Amniotic stem cell (primary cell): ENCODE measurements around the gene DZIP1.
A peak's percentile ranks its signal among the peaks of the same experiment; 100 is the strongest.
"Not testable (repeated sequence)": the region's sequence is repeated elsewhere in the genome, so short reads cannot be mapped to it uniquely, and the experiment has no call there.

Experiments
- DNase-seq: peaks from one replicate; lab custom pipeline; 2025; lab: John Stamatoyannopoulos, UW

The DZIP1 gene

DNA sequence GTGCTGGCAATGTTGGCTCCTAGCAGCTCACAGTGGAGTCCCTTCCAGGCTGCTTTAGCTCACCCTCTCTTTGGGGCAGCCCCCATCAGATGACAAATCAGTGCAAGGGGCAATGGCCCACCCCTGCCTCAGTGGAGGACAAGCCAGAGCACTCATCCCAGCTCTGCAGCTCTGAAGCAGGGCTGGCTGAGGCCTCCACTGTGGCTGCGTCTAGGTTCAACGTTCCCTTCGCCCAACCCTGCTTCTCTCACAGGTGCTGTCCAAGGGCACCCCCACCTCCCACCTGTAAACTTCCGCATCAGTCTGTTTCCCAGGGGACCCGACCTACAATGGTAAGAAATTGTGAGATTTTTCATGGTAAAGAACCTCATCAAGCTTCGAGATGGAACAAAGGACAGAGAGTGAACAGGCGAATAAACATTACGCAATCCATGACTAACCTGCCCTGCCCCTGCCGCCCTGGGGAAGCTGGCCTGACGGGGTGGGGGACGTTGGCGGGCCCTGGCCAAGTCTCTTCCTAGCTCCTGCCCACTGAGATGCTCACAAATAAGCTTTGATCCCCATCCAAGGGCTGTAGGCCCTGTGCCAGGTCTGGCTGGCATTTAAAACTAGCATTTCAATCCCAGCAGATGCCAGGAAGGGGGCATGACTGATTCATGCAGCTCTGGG is 40.5 kb downstream of the DZIP1 start:
- no peak for DNase-seq

DNA sequence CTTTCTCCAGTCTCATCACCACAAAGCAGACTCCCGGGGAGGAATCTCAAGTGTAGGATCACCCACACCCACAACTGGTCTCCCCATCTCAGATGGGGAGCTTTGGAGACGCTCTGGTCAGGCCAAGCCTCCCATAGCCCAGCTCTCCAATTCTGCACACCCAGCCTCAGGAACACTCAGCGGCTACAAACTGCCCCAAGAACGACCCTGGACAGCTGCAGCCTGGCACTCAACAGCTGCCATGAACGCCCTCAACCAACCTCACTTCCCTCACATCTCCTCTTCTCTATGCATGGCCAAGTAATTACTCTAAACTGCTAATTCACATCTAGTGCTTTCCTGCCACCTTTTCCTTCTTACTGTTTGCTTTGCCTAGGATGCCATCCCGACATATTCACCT is 42.6 kb downstream of the DZIP1 start:
- DNase-seq, result no peak

DNA sequence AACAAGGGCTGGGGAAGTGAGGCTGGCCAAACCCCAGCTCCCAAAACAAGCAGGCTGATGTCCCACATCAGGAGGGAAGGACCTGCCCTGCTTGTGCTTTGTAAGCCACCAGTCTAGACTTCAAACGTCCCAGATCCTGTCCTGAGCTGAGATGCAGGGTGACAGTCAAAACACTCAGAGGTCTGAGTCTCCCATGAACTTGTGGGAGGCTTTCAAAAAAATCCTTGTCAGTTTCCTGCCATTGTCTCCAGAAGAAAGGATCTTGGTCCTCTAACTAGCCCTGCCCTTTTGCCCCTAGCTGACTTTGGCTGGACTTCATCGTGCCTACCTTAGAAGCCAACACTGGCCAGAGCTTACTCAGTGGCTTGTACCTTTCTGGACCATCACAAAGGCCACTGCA is 43.3 kb downstream of the DZIP1 start:
- no peak for DNase-seq

DNA sequence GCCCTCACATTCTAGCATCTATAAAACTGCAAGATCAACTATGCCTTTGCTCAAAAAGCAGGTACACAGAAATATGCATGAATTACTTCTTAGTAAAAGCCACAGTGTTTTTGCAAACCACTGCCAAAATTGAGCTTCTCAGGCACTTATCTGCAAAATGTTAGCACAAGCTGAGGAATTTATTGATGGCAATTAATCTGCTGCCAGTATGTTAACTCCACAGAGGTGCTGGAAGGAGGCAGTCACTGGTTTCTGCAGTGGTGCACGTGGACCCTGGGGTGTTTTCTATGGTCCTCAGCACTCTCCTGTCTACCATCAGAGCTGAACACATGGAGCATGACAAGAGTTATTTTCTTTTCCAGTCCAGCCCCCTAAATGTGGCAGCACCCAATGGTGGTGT is 47.8 kb downstream of the DZIP1 start:
- DNase-seq, result no peak

DNA sequence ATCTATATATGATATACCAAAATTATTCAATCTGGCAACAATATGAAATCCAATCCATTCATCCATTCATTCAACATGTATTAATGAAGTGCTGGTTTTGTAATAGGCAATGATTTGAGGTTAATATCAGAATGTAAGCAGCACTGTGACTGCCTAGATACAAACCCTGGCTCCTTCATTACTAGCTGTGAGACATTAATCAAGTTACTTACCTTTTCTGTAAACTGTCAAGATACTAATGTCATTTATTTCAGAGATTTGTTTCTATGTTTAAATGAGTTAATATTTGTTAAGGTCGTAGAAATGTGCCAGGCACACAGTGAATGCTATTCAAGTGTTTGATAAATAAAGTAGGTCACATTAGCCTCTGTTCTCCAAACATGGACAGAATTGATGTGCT is 51.0 kb downstream of the DZIP1 start:
- DNase-seq, result no peak

DNA sequence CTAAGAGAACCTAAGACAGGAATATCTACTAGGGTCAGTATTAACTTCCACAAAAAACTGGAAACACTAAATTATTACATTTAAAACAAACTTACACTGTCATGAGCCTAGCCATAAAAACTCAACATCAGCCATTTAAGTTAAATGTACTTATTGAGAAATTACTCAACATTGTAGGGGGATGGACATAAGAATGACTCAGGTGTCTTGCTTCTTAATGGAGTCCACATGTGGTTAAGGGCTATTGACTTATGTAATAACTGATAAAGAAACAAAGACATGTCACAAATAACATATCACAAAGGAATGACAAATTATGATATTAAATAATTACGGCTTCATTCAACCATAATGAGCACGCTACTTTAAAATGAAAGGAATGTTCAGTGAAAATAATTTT is 55.8 kb downstream of the DZIP1 start:
- DNase-seq, result no peak

DNA sequence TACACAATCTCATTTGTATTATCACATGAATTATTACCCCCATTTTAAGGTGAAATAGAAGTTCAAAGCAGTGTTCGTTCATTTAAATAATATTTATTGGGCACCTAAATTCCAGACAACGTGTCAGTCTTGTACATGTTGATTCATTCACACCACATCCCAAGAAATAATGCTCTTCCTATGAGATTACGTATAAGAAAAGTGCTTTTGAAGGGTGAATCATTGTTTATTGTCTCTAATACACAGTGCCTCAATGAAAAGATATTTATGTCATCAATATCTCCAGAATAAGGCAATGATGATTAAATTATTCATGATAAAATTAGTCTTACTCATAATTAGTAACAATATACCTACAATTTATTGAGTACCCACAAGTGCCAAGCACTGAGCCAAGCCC is 56.4 kb downstream of the DZIP1 start:
- no peak for DNase-seq

DNA sequence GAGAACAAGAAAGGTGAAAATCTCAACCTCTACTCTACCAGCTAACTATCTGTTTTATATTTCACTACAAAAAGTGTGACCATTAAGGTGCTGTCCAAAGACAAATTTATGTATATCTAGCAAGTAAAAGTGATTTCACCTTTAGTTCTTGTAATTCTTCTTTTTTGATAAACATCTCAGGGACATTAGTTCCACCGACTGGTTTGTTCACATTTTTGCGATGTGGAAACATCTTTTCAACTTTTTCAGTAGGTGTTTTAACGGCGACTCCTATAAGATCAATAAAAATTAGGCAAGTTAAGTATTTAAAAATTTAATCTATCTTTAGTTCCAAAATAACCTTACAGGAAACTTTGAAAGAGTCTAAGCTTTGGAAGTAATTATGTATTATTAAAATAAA is 58.6 kb downstream of the DZIP1 start:
- no peak for DNase-seq

DNA sequence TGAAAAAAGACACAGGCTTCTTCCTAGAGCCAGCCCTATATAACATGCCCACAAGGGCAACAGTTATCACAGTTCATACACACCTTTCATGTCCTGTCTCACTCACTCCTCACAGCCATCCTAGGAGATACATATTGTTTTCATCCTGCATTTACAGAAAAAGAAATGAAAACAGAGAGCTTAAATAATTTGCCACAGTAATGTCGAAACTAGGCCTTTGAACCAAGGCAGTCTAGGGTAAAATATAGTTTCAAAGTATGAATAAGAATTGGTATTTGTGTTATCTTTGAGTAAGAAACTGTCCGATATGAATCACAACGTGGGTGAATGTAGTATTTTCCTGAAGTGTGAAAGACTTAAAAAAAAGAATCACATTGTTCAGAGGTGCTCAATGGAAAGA is 65.2 kb downstream of the DZIP1 start:
- no peak for DNase-seq

DNA sequence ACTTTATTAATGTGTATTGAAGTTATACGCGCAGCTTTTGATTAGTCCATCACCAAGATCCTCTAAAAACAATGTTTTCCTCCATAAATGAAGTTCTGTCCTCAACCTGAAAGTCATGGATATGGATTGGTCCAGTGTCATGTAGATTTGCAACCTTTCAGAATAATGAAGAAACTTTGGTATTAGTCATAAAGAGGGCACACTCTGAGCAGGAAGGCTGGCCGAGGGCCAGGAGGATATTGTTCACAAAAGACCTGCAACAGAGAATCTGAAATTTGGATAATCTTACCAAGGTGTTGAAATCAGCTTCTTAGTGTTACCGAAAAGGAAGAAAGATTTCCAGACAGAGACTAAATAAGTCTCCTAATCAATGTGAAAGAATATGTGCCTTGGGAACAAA is 71.3 kb downstream of the DZIP1 start:
- DNase-seq, result no peak

DNA sequence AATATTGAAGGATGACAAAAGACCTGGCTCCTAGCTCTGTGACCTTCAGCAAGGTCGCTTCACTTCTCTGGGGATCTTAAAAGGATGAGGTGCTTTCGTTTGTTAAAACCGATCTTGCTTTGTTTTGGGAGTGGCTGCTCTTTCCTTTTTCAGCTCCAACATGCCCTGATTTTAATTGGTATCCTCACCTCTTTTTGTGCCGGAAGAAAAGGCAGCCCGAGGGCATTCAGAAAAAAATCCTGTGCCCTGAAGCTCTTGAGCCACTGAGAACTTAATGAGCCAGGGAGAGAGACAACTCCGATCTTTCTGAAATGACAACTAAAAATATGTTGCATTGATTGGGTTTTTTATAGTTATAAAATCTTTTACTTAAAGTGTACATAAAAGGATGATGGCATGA is 72.6 kb downstream of the DZIP1 start:
- DNase-seq, result no peak

DNA sequence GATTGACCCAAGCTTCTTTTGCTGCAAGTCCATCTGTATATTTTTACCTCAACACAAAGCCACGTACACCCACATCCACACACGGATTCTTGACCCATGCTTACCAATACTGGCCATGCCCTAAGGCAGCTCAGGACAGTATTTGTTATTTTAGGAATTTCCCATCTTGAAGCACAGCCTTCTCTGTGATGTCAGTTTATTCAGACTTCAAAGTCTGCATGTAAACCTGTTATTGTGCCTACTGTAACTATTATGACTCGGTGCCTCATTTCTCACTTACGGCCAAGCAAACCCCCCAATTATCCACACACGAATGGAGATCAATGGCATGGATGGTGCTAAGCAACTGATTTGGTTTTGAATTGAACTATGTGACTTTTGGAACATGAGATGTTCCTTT is 74.5 kb downstream of the DZIP1 start:
- DNase-seq, result no peak

DNA sequence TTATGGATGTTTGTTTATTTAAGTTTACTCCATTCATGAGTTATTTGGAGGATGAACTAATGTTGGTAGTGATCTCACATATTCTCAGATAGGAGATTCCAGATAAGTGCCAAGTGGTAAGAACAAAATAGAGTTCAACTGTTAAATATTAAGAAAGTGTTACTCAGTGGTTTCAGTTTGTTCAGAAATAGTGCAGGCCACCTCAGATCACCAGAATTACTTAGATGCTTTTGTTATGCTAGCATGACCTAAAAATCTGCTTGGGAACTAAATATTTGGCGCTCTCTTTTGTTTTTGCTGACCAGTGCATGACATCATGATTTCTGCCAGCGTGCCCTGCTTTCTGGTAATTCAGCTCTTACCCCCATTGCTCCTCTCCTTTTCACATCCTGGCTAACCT is 76.4 kb downstream of the DZIP1 start:
- DNase-seq, result no peak

DNA sequence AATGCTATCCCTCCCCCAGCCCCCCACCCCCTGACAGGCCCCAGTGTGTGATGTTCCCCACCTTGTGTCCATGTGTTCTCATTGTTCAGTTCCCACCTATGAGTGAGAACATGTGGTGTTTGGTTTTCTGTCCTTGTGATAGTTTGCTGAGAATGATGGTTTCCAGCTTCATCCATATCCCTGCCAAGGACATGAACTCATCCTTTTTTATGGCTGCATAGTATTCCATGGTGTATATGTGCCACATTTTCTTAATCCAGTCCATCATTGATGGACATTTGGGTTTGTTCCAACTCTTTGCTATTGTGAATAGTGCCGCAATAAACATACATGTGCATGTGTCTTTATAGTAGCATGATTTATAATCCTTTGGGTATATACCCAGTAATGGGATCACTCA is 78.7 kb downstream of the DZIP1 start:
- not testable (repeated sequence) for DNase-seq

DNA sequence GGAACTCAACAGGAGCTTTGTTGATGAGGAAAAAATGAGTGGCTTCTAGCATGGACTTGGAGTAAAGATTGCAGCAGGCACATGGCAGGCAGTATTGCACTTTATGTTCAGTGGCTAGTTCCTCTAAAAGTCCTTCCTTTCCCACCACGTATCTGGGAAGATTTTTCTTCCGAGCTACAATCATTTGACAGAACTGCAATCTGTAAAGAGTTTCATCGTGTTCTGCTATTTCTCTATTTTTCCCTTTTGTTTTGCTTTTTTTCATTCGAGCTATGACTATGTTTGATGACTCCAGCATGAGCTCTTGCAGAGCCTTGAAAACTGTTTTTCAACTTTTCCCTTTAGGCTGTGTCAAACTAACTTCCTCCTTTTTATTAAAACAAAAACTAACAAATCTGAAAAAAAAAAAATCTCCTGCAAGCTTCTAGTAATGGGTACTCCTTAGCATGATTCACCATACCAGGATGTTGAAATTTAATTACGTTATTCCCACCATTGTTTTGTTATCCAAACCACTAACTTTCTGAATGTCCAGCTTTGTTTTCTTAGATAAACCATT is 79.7 kb downstream of the DZIP1 start:
- peak; percentile 3 for DNase-seq

DNA sequence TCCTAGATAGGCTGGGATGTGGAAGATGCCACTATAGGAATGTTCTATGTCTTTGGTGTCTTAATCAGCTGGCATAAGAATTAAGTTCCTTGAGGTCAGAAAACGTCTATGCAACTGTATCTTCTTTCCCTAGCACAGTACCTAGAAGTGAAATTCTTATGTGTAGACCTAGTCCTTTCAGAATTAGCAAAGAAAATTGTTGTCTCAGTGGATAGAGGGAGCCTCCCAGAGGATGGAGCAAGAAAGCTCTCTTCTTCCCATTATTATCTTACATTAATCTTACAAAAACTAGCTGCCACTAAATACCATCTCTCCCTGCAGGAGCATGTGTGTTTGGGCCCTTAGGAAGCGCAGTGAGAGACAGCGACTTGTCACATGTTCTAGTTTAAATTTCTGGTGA is 80.4 kb downstream of the DZIP1 start:
- no peak for DNase-seq

DNA sequence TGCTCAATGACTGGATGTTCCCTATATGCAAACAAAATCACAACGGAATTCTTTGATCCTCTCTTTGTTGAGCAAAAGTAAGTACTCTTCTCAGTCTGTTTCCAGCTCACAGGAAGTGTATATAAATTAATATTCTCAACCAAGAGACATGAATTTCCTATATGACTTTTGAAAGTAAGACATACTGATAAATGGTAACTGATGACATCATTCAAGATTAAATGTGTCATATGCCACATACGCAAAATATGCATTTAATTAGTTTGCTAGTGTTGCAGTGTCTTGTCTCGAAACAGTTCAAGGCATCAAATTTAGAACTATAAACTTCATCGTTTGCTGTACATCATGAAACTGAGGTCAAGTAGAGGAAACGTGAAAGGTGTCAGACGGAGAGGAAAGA is 84.1 kb downstream of the DZIP1 start:
- DNase-seq, result no peak

DNA sequence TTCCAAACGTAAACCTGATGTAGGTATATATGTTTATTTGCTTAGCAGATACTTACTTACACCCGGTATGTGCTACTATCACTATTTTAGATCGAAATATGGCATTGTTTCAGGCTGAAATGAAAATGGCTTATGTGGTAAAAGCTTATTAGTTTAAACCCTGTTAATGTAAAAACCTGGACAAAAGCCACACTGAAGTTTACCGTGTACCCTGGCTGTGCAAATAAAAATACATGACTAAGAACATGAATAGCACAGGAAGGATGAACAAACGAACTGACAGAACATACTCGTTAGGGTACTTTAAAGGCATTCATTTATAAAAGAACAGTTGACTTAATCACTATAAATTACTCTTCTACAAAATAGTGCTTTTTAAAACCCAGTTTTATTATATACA is 85.4 kb downstream of the DZIP1 start:
- DNase-seq, result no peak

DNA sequence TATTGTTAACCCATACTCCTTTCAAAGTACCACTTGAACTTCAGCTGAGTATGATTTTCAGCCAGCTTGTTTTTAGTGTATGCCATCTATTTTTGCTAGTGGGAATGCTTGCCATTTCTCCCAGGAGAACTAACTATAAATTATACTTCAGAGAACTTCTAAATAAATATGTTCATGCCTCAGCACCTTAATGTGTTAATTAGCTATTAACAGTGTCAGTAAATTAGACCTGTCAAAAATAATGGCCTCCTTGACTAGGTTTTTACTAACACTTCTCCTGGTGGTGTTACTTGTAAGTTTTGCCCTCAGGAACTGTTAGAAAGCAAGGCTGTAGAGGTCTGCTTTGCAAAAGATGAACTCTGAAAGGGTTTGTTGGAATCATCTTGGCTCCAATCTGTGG is 87.5 kb downstream of the DZIP1 start:
- DNase-seq, result no peak

DNA sequence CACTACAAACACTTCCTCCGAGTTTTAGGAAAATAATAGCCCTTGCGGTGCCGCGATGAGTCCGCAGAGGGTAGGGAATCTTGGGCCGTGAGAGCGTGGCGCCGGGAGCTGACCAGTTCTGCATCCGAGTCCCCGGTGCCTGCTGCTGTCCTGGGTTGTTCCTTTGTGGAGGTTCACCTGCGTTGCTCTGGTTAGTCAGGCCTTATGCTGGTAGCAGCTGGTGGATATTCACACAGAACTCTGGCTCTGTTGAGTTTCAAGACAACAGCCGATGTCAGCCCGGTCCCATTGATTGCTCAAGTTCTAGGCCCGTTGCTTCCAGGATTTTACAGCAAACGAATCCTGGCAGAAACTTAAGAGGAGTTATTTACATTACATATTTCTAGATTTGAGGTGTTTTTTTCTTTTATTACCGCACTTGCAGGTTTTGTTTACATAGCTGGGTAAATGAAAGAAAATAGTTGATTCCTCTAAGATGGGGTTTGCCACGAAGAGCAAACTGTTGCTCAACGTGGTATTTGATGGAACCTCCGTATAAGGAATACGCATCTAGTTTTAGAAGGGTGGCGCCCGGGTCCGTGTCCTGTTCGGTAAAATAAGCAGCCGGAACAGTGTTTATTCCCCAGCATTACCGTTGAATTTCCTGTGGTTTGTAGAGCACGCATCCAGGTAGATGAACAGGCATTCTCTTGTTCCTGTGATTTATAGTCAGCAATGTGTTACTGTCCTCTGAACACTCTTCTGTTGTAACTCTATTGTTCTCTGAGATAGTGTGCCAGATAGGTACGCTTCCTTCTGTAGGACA is 90.7 kb downstream of the DZIP1 start:
- no peak for DNase-seq

DNA sequence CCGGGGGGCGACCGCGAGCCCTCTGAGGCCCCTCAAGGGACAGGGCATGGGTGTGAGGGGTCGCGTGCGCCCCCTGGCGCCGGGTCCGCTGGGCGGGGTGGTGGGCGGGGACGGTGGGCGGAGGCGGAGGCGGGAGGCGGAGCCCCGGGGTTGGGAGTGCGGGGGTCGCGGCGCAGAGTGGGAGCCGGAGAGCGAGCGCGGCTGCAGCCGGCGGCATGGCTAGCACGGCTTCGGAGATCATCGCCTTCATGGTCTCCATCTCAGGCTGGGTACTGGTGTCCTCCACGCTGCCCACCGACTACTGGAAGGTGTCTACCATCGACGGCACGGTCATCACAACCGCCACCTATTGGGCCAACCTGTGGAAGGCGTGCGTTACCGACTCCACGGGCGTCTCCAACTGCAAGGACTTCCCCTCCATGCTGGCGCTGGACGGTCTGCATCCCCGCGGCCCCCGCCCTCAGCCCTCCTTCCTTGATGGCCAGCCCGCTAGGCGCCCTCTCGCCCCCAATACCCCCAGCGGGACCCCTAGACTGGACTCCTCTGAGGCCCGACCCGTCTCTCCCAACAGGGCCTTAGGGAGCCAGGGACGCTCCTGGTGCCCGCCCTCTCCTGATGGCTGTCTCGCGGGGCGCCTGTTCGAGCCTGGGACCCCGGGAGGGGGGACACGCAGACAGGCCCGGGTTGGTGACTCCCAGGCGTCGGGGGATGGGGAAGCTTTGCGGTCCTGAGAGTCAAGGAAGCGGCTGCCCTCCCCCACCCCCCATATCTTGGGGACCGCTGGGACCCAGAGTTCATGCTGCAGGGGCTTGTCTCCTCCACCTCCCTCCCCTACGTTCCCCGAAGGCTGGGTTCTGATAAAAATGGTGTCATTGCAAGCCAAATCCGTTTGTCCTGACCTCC is 91.7 kb downstream of the DZIP1 start, which contains the start of gene CLDN10:
CLDN10 (plus strand) TSS at position 182 of the 903 bp plus-strand sequence; CDS start at position 216, 34 bp downstream.
- no peak for DNase-seq

DNA sequence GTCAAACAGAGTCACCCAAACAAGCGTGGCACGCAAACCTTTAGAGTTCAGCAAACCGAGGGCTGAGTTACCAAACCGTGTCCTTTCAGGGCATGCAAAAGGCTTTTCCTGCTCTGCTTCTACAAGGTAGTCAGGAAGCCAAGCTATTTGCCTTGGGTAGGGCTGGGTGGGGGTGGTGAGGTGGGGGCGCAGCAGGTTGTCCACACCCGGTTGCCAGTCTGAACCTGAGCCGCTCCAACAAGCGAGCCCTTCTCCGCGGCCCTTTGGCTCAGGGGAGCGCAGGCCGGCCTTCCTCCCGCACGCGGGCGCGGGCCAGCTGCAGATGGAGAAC is 92.3 kb downstream of the DZIP1 start:
- DNase-seq, result no peak
